HG03460 (cell line): Measurements from ENCODE around the gene KCNJ18.
"Not testable (repeated sequence)": the region's sequence is repeated elsewhere in the genome, so short reads cannot be mapped to it uniquely, and the experiment has no call there.

Experiments
- ATAC-seq: cut with Tn5 transposase; IDR thresholded peaks from one replicate; pipeline ENCODE4 v1.9.1; 2021; ENCODE audit not compliant: unreplicated experiment

The KCNJ18 gene

DNA sequence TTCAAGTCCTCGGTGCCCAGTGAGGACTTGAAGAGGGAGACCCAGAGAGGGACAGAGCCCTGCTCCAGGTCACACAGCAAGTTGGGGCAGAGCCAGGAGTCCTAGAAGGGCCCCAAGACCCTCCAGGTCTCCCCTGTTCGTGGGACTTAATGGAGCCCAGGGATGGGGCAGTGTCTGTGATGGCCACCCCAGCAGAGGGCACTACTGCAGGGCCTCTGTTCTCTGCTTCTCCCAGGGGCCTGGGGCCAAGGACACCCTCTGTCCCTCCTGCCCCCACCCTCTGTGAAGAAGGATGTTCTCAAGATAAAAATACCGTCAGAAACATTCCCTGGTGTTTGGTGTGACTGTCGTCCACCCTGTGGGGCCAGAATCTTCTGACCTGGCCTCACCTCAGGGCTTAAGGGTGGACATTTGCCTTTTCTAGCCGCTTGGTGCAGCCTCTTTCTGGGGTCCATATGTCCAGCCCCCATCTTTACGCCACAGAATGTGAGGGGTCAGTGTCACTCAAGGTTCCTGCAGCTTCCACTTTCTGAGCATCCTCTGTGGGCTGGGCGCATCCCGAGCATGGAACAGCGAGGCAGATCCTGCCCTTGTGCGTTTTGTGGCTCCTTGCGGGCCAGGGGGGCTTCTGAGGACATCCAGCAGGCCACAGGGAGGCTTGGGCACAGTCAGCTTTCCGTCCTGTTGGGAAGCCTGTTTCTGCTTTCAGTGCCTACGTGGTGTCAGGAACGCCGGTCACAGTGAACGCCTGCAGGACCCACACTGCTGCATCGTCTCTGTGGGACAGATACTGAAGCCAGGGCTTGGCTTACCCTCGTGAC, at the start of gene KCNJ18:
Gene KCNJ18 (plus strand): TSS at position 641 of the 821 bp plus-strand sequence. CDS start 10,264 bp downstream, outside the sequence.
- ATAC-seq, result not testable (repeated sequence)

DNA sequence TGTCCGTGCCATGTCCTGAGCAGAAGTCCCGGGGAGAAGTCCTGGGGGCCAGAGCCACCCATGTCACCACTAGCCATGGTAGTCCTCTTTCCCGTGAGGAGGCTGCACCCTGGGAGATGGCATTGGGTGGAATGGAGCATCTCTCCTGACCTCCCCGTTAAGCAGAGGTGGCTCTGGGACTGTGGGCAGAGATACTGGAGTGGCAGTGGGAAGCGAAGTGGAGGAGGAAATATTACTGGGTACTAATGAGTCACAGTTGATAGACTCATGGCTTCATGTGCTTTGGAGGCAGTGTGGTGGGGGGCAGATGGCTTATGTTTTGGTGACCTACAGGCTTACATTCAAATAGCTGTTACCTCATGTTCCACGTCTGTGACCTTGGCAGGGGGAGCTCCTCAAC, 44.2 kb upstream of the KCNJ18 start:
- not testable (repeated sequence) for ATAC-seq

DNA sequence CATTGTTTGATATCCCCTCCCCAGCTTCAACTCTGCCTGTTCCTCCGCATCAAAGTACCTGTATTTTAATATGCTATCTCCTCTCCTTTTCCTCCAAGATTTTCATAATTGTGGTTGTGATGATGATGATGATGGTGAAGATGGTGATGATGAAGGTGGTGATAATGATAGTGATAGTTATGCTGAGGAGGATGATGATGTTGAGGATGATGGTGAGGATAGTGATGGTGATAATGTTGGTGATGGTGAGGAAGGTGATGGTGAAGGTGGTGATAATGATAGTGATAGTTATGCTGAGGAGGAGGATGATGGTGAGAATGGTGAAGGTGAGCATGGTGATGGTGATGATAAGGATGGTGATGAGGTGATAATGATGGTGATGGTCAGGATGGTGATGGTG, 42.3 kb upstream of the KCNJ18 start:
- ATAC-seq, result not testable (repeated sequence)

DNA sequence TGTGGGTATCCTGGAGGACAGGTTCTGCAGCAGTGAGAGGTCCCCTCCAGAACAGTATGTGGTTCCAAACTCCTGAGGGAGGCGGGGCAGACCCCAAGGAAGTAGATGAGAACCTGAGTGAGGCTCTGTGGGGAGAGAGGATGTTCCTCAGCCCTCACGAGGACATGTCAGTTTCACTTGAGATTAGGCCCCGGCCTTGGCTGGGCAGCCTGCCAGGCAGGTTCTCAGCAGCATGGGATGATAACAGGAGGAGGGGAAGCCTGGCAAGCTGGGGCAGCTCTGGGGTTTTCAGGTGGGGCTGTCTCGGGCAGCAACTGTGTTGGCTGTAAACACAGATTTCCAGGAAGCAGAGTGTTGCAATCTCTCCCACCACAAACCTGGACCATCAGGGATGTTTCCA, 40.3 kb upstream of the KCNJ18 start:
- not testable (repeated sequence) for ATAC-seq

DNA sequence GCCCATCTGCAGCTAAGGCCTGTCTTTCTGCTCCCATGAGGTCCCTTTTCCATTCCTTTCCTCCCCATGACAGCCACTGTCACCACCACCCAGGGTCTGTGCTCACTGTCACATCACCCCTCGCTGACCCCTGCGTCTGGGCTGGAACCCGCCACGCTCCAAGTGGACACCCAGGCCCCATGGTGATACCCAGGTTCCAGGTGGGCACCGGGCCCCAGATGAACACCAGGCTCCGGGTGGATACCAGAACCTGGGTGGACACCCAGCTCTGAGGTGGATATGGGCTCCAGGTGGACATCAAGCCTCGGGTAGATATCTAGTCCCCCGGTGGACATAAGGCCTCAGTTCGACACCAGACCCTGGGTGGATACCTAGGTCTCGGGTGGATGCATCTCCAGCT, 39.1 kb upstream of the KCNJ18 start:
- ATAC-seq, result not testable (repeated sequence)

DNA sequence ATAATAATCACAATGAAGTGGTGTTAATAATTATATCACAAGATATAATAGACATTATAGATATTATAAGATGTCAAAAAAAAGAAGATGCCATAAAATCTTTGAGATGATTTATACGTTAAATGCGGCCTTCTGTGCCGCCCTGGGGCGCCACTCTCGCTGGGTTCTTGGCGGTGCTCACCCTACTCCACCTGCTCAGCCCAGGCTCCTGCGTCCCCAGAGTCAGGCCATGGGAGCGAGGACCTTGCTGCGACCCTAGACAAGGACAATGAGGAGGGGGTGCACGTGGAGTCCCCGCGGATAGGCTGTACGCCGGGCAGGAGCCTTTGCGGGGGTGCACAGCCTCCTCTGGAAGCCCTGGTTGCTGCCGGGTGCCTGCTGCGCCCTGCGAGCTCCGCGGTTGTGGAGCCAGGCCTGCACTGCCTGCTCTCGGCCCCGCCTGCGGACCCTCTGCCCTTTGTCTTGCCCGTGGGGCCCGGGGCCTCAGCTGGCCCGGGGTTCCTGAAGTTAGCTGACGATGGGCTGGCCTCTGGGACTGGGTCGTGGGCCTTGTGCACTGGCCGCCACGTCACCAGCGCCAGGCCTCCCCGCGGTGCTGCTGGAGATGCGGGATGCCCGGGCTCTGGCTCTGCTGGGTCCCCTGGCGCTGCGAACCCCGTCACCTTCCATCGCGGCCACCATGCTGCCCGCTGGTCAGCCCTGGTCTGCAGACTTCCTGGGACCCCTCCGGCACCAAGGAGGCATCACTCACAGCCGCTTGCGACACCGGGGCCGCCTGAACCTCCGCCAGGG, 35.6 kb upstream of the KCNJ18 start:
- not testable (repeated sequence) for ATAC-seq

DNA sequence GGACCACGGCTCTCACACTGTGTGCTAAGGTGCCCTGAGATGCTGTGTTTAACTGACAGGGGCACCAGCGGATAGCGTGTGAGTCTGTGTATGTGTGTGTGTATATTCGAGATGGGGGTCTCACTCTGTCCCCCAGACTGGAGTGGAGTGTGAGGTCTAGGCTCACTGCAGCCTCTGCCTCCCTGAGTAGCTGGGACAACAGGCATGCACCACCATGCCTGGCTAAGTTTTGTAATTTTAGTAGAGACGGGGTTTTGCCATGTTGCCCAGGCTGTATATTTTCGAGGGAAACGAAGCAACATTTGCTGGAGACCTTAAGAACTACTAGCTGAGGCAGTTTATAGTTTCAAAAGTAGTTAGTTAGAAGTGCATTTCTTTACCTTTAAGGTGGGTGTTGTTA, 32.7 kb upstream of the KCNJ18 start:
- not testable (repeated sequence) for ATAC-seq

DNA sequence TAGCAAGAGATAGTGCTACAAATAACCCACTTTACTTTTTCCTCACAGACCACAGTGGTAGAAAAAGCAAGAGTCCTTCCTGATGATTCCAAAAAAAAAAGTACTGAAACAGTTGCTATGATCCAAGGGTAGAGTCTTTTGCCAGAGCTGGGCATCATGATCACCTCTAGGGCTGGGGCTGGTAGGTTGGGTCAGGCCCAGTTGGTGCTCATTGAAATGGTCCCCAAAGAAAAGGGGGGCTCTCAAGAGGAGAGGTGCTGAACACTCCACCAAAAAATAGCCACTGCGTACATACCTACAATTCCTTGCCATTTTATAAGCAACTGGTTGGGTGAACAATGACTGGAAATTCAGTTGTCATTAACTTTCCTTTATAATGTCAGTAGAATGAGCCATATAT, 30.9 kb upstream of the KCNJ18 start:
- not testable (repeated sequence) for ATAC-seq

DNA sequence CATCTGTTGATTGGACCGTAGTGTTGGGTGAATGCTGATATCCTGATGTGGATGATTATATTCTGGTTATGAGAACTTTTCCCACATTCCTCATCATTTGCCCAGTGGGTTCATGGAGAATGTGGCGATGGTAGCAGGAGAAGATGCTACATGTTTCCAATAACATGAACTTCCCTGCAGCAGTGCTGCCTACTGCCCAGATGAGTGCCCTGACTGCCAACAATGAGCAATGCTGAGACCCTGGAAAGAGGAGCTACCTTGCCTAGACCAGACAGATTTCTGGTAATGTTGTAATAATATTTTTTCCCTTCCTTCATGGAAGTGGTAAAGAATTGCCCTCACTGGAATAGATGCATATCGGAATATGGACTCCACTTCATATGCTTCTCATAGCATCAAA, 29.2 kb upstream of the KCNJ18 start:
- ATAC-seq, result not testable (repeated sequence)

DNA sequence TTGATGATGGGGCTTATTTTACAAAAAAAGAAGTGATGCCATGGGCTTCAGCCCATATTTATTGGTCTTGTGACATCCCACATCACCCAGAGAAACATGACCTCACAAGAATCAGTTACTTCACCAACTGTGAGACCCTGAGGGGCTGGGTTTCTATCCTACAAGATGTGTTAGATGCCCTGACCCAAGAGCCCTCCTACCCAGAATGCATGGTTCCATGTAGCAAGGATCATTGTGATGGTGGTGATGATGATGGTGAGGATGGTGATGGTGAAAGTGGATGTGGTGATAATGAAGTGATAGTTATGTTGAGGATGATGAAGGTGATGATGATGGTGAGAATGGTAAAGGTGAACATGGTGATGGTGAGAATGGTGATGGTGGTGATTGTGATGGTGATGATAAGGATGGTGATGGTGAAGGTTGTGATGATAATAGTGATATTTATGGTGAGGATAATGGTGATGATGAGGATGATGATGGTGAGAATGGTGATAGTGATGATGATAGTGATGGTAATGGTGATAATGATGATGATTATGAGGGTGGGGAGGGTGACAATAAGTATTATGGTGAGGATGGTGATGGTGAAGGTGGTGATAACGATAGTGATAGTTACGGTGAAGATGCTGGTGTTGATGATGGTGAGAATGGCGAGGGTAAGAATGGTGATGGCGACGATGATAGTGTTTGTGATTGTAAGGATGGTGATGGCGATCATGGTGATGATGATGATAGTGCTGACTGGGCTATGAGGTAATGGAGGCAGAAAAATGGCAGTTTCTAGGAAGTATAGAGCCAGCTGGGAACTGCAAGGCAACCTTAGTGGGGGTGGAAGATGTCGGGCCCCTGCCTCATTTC, 28.5 kb upstream of the KCNJ18 start:
- not testable (repeated sequence) for ATAC-seq

DNA sequence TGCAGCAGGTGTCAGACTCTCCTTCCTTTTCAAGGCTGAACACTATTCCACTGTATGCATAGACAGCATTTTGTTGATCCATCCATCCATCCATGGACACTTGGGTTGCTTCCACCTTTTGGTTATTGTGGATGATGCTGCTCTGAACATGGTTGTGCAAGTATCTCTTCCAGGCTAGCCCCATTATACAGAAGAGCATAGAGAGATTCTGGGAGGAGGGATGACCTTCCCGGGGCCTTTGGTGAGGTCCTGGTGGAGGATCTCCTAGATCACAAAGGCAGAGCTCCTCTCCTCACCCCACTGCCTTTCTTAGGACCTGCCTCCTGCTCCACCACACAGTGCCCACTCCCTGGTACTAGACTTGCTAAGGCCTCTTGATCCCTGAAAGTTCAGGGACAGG, 27.2 kb upstream of the KCNJ18 start:
- ATAC-seq, result not testable (repeated sequence)

DNA sequence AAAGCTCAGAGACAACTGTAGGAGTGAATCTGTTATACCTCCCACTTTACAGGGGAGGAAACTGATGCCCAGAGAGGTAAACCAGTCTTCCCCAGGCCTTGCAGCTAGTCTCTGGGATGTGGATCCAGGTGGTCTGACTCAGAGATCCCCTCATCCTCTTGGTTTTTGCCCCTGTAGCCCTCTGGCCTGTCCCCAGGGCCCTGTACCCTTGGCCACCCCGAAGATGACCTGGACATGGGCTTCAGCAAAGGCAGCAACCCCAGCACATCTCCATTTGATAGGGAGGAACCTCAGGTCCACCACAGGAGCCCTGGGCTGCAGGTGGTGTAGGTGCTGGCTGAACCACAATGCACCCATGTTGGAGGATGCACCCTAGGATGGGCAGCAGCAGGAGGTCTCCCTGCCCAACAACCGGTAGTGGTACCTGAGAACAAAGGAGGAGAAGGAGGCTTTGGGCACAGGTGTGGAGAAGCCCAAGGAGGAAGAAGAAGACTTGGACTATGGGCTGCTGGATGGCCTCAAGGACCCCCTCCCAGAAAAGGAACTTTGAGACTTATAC, 26.3 kb upstream of the KCNJ18 start:
- ATAC-seq, result not testable (repeated sequence)

DNA sequence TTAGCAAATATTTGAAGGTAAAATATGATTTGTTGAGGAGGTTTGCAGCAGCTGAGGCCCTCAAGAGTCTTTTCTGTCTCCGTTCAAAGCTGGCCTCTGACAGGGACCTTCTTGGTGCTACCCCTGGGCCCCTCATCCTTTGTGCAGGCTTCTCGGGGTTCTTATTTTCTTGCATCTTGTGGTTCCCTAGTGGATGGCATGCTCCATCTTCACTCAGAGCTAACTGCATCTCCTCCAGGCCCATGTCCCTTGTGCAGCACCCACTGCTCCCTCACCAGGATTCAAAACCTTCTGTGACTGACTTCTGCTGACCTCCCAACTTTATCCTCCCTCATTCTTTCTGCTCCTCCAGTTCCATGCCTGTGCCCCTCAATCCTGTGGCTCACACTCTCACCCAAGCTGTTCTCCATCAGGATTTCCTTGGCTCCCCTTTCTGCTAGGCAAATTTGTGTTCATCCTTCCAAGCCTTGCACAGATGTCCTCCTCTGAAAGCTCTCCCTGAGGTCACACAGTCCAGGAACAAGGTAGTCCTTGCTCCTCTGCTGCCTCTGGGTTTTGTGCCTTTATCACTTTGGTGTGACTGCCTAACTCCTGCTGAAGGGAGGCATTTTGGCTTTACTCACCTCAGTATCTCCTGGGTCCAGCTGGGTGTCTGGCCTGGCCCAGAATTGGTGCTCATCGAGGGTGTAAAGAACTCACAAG, 25.5 kb upstream of the KCNJ18 start:
- not testable (repeated sequence) for ATAC-seq

DNA sequence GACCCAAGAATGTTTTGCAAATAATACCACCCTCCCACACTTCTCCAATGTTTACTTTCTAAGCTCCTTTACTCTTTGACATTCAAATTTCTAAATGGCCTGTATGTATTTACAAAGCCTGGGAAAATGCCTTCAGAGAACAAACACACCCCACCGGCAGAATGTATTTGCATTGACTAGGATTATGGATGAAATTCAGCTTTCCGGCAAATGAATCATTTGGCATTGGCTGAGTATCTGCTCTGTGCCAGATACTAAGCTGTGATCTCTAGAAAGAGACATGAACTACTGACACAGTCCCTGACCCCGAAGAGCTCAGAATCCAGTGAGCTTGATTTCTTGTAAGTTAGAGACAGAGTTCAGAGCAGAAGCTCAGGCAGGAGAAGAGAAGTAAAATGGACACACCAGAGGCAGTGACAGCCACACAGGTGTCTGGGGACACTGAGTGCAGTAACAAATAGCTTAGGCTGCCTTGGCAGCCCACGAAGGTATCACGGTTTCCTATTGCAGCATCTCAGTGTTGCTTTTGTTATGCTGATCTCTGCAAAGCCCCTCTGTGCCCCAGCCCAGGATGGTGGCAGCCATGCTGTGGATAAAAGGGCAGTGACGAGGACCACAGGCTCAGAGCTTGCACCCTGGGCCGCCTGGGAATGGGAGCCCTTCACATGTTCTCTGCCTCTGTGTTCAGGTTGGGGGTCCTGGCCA, 24.8 kb upstream of the KCNJ18 start:
- ATAC-seq, result not testable (repeated sequence)

DNA sequence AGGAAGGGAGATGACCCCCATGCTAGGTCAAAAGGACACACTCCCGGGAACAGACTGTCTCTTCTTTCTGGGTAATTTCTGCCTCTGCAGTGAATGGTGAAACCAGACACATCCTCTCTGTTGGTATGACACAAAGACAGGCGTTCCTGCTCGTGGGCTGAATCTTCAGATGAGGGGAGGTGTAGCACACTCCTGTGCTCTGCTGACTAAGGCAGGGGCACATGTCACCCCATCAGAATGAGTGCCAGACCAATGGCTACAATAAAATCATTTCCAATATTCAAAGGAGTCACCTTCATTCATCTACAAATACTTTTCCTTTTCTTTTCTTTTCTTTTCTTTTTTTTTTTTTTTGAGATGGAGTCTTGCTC, 24.2 kb upstream of the KCNJ18 start:
- not testable (repeated sequence) for ATAC-seq

DNA sequence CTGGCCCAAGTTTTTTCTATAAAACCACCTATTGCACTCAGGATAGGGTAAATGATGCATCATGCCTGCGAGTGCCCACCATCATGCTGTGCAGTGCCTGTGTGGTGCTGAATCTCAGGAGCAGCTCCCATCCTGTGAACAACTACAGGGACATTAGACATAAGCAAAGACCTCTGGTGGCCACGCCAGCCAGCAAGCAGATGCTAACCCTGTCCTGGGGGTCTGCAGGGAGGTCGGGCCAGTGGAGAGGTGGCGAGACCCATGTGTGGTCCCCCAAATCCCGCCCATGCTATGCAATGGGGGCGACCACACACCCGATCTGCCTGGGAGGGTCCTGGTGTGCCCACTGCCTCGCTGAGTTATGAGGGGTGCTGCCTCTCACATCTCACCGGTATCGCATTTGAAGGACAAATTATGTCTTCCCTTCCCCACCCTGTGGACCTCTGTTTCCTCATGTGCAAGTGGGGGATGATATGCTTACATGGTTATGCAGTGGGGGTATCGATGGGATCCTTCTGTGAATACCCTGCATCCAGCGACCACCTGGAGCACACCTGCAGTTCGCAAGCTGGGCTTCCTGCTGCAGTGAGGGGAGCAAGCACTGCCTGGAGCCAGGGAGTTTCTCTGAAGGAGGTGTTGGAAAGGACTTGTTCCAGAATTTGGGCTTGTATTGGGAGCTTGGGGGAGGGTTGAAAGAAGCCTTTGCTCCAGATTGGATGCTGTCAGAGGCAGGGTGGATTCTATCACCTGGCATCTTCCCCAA, 23.4 kb upstream of the KCNJ18 start:
- ATAC-seq, result not testable (repeated sequence)

DNA sequence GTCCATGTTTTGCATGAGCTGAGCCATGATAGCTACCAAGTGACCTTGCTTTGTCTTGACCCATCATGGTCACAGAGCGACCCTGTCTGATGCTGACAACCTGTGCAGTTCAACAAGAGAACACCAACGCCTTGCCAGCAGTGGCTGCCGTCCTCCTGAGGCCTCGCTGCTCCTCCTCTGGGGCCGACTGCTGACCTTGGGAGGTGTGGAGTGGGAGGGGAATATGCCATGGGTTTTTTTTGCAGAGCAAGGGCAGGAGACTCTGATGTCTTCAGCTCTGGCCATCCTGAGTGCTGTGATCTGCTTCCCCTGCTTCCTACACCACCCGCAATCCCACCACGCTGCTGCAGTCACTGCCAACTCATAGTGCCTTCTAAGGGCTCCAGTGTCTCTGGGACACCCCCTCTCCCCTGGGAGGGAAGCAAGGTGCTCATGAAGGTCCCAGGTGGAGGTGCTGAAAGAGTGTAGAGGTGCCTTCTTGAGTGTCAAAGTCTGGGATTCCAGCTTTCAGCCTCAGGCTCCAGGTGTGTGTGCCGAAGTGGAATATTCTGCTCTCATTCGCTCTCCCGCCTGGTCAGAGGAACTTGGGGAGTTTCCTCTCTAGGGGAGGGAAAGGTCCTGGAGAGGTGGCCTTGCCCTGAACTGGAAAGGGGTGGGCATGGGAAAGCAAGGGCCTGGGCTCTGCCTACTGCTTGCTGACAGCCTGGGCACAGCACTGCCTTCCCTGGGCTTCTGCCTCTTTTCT, 22.5 kb upstream of the KCNJ18 start:
- ATAC-seq, result not testable (repeated sequence)
